Kidney (tissue), 14 donors: ENCODE results near the gene GPC5. TPM values are rescaled to one million over a fixed set of nuclear protein-coding genes. Genes with fewer than 3 reads are reported as not detected.

ENCODE experiments used
- DNase-seq, 5 donors: peaks; one replicate each; pipeline ENCODE4 v3.0.0-alpha.2; 2013 to 2020
- FAIRE-seq: peaks from 2 replicates; lab custom pipeline; 2012; peaks lifted over from hg19 to GRCh38; lab: Jason Lieb, UNC
- H3K27ac ChIP-seq, 2 donors: one replicate each; pipeline ENCODE4 v1.7.0; 2013; ENCODE audit warnings: low read depth in 2 of 2, low read length in 2 of 2, inconsistent platforms in 1 of 2
- H3K27me3 ChIP-seq: one replicate; pipeline ENCODE4 v1.7.1; 2013; ENCODE audit warnings: low read length, inconsistent platforms; ENCODE audit not compliant: control insufficient read depth, insufficient read depth
- H3K36me3 ChIP-seq, 3 donors: one replicate each; pipeline versions ENCODE4 v1.7.0 to v1.7.1; 2013; ENCODE audit warnings: low read length in 3 of 3, control low read depth in 1 of 3, inconsistent platforms in 1 of 3; ENCODE audit not compliant: insufficient read depth in 3 of 3, control insufficient read depth in 2 of 3
- H3K4me1 ChIP-seq, 3 donors: one replicate each; pipeline versions ENCODE4 v1.7.0 to v1.7.1; 2013; ENCODE audit warnings: low read length in 3 of 3, inconsistent platforms in 1 of 3, low read depth in 1 of 3; ENCODE audit not compliant: control insufficient read depth in 2 of 3, insufficient read depth in 2 of 3
- H3K4me3 ChIP-seq, 3 donors: one replicate each; pipeline versions ENCODE4 v1.7.0 to v1.8.1; 2013; ENCODE audit warnings: low read length in 3 of 3, control low read depth in 1 of 3, inconsistent platforms in 1 of 3
- H3K9ac ChIP-seq, 3 donors: one replicate each; pipeline versions ENCODE4 v1.7.0 to v1.7.1; 2013; ENCODE audit warnings: low read length in 3 of 3, control low read depth in 1 of 3, inconsistent platforms in 1 of 3
- H3K9me3 ChIP-seq, 3 donors: one replicate each; pipeline versions ENCODE4 v1.7.0 to v1.7.1; 2013; ENCODE audit warnings: low read length in 3 of 3, control low read depth in 1 of 3, inconsistent platforms in 1 of 3; ENCODE audit not compliant: control insufficient read depth in 2 of 3, insufficient read depth in 1 of 3
- CTCF ChIP-seq: IDR thresholded peaks from 3 replicates; pipeline ENCODE4 v1.5.1; 2012; ENCODE audit warnings: mild to moderate bottlenecking, moderate library complexity, borderline replicate concordance; ENCODE audit not compliant: insufficient read depth; ENCODE audit errors: extremely low read depth
- intact Hi-C: fragments of 100-400 bp; cut with DNase I; formaldehyde crosslinking; loops from one replicate; pipeline ENCODE4 v1.11.1; 2022
- polyA plus RNA-seq: library from polyadenylated mRNA; stranded (reverse); fragments of 350-450 nt; fragmentation: Illumina TruSeq; extraction: RNeasy Lipid Tissue Mini Kit (QIAGEN cat#74804); gene quantifications from one replicate; pipeline ENCODE4 v1.2.3, GENCODE V29; 2014; ENCODE audit warnings: low read depth, low replicate concordance; ENCODE audit not compliant: insufficient read depth
- total RNA-seq: library from RNA; stranded (reverse); fragmentation: NEBNext Ultra II Directional; extraction: Animal tissue kit (Norgen Biotek cat#: 25700); gene quantifications from one replicate; pipeline ENCODE4 v1.2.1, GENCODE V29; 2021
- donor health status: control.
- donor health status: control.
- donor health status: control.
- donor health status: control.
- donor health status: control.
- donor health status: DM: yes; HTN: yes; CAD: no.
- donor health status: Normal renal cell carcinoma (clear cell type).

Gene GPC5
- total and polyA plus RNA-seq, 2 donors from 2014 or later, result 0.47 to 6.8 TPM

- H3K27me3 ChIP-seq, result no peaks in the 10 kb centered on the region
- no peak for FAIRE-seq
- no peak overlapping the region for H3K9ac ChIP-seq
- DNase-seq, result no peak
- no peak overlapping the region for H3K4me3 ChIP-seq
- intact Hi-C loops, result no loop called here
- H3K36me3 ChIP-seq, result no peaks in the 10 kb centered on the region
- H3K9me3 ChIP-seq, result no peaks in the 10 kb centered on the region
- no peaks in the 10 kb centered on the region for H3K4me1 ChIP-seq
- H3K27ac ChIP-seq, result no peak overlapping the region
- no peak for TF ChIP-seq CTCF
These were observed 1063.0 kb downstream of the GPC5 start for GRCh38 chr13:92461402-92461801.

GRCh38 chr13:92461831-92462230, 1063.4 kb downstream of the GPC5 start:
- Histone ChIP-seq H3K27me3 (no peaks in the 10 kb centered on the region), H3K36me3 (no peaks in the 10 kb centered on the region), H3K9ac (no peak overlapping the region), H3K4me1 (no peaks in the 10 kb centered on the region), H3K4me3 (no peak overlapping the region), H3K27ac (no peak overlapping the region), H3K9me3 (no peaks in the 10 kb centered on the region)
- intact Hi-C loops, result no loop called here
- DNase-seq (no peak), FAIRE-seq (no peak)
- no peak for TF ChIP-seq CTCF

GRCh38 chr13:92463134-92463533, 1064.7 kb downstream of the GPC5 start:
- no peaks in the 10 kb centered on the region for H3K4me1 ChIP-seq
- FAIRE-seq (no peak), DNase-seq (peak in 2 of 5 donors; percentile 11 to 17)
- H3K9ac ChIP-seq, result no peak overlapping the region
- H3K4me3 ChIP-seq, result no peak overlapping the region
- intact Hi-C loops, result no loop called here
- H3K27me3 ChIP-seq, result no peaks in the 10 kb centered on the region
- no peak for TF ChIP-seq CTCF
- H3K27ac ChIP-seq, result no peak overlapping the region
- H3K9me3 ChIP-seq, result no peaks in the 10 kb centered on the region
- no peaks in the 10 kb centered on the region for H3K36me3 ChIP-seq

- no peak for DNase-seq
- TF ChIP-seq CTCF, result no peak
- H3K4me3 ChIP-seq, result no peak overlapping the region
- H3K27ac ChIP-seq, result no peak overlapping the region
- no peak overlapping the region for H3K9ac ChIP-seq
- FAIRE-seq, result no peak
- no peaks in the 10 kb centered on the region for H3K36me3 ChIP-seq
- intact Hi-C loops, result no loop called here
- no peaks in the 10 kb centered on the region for H3K27me3 ChIP-seq
- no peaks in the 10 kb centered on the region for H3K9me3 ChIP-seq
- no peaks in the 10 kb centered on the region for H3K4me1 ChIP-seq
These were observed 1075.5 kb downstream of the GPC5 start for GRCh38 chr13:92473765-92474475.
